ENCODE results near the gene ASIC1. TPM values are rescaled to one million over a fixed set of nuclear protein-coding genes. Genes with fewer than 3 reads are reported as not detected.

ASIC1 gene
- total and polyA plus RNA-seq, 2 of the 13 experiments (the other 11 are each of a cell fraction or from before 2014, with no cell fraction given), result 0.44 to 1.5 TPM

DNA sequence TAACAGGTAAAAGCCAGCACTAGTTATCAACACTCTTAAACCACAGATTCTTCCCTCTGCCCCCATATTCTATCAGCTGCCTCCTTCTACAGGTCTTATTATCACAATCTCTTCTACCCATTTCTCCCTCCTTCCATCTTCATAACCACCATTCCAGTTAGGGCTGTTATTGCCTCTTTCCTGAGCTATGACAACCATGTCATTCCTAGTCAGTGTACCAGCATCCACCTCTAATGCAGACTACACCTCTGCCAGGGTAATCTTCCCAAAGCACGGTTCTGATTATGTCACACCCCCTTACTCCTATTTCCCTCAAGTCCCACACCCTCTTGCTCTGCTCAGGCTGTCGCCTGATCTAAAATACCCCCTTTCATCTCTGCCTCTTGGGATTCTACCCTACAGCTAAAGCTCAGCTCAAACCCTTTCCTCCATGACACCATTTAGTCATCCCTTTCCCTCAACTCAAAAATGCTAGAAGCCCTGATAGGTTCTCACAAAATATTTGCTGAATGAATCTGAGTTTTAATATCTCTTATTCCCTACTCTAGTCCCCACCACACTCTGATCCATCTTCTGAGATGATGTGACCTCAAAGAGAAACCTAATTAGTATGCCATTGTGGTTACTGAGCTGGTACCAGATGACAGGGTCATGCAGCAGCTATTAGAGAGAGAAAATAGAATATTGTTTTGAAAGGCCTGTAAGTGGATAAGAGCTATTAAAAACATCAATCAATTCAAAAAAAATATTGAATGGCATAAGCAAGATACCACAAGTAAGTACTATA is 43.8 kb upstream of the ASIC1 start:
- H2AFZ ChIP-seq (ENCODE audit: low read length), result no peak overlapping the region
- H3K79me2 ChIP-seq (ENCODE audit: insufficient read depth, low read length), result peaks cover 20% of the 10 kb centered on the region
- H3K4me3 ChIP-seq (replicated peaks in 1 of 3; ENCODE audit: insufficient read depth in 1 of 3, low read depth in 2 of 3, low read length in 3 of 3), result no peak overlapping the region
- peaks cover 11% of the 10 kb centered on the region for H3K4me1 ChIP-seq (ENCODE audit: insufficient read depth, low read length)
- no peaks in the 10 kb centered on the region for H4K20me1 ChIP-seq (ENCODE audit: insufficient read depth, low read length)
- H3K27ac ChIP-seq (ENCODE audit: extremely low read length, insufficient read depth, low read length), result no peak overlapping the region
- peaks cover 7 to 26% of the 10 kb centered on the region in 2 experiments; a peak in 4 of 5 replicates for H3K36me3 ChIP-seq (replicated peaks in 1 of 2; ENCODE audit: control insufficient read depth in 1 of 2, insufficient read depth in 2 of 2, low read length in 2 of 2)
- no peak for FAIRE-seq
- DNase-seq (ENCODE audit: low spot score), result no peak
- H3K27me3 ChIP-seq (ENCODE audit: control insufficient read depth in 1 of 2, insufficient read depth in 2 of 2, low read length in 2 of 2), result no peaks in the 10 kb centered on the region
- ChIA-PET POLR2A (no interaction called here), CTCF (ENCODE audit: low intra/inter-chr PET ratio, low total read pairs) (no interaction called here)
- intact Hi-C loops (cut with micrococcal nuclease; ENCODE audit: unreplicated experiment) (no loop called here), in situ Hi-C loops (cut with HindIII; ENCODE audit: extremely low pct_ligation_motif_present, low pct_unique_long_range_greater_than_20kb) (no loop called here)
- 96% methylated on average over 2 of the region's 2 CpGs for WGBS (ENCODE audit: low lambda C conversion rate)
- H3K9ac ChIP-seq (ENCODE audit: insufficient read depth, low read depth, low read length), result no peak overlapping the region
- no peak for ATAC-seq
- no TSS peak for BruUV-seq (replicated peaks)
- no peak overlapping the region for H3K4me2 ChIP-seq (ENCODE audit: low read depth, low read length)
- H3K9me3 ChIP-seq (ENCODE audit: low read length), result no peaks in the 10 kb centered on the region
- no peak for TF ChIP-seq HNRNPUL1 (IDR thresholded peaks at IDR 0.05; ENCODE audit: low read depth, low read length)

DNA sequence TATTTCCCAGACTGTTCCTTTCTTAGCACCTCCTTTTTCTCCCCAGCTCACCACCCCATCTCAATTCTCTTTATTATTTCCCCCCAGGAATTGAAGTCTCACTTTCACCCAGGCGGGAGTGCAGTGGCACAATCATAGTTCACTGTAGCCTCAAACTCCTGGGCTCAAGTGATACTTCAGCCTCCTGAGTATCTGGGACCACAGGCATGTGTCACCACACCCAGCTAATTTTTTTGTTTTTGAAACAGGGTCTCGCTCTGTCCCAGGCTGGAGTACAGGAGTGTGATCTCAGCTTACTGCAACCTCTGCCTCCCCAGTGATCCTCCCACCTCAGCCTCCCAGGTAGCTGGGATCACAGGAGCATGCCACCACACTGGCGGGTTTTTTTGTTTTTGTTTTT is 43.1 kb upstream of the ASIC1 start:
- Histone ChIP-seq H3K9me3 (ENCODE audit: low read length) (no peaks in the 10 kb centered on the region), H3K4me1 (ENCODE audit: insufficient read depth, low read length) (peaks cover 18% of the 10 kb centered on the region), H3K4me3 (replicated peaks in 1 of 3; ENCODE audit: insufficient read depth in 1 of 3, low read depth in 2 of 3, low read length in 3 of 3) (no peak overlapping the region), H3K79me2 (ENCODE audit: insufficient read depth, low read length) (peaks cover 28% of the 10 kb centered on the region), H3K27me3 (ENCODE audit: control insufficient read depth in 1 of 2, insufficient read depth in 2 of 2, low read length in 2 of 2) (no peaks in the 10 kb centered on the region), H3K9ac (ENCODE audit: insufficient read depth, low read depth, low read length) (no peak overlapping the region), H2AFZ (ENCODE audit: low read length) (no peak overlapping the region), H4K20me1 (ENCODE audit: insufficient read depth, low read length) (no peaks in the 10 kb centered on the region), H3K4me2 (ENCODE audit: low read depth, low read length) (no peak overlapping the region), H3K27ac (ENCODE audit: extremely low read length, insufficient read depth, low read length) (no peak overlapping the region), H3K36me3 (replicated peaks in 1 of 2; ENCODE audit: control insufficient read depth in 1 of 2, insufficient read depth in 2 of 2, low read length in 2 of 2) (peaks cover 7 to 23% of the 10 kb centered on the region in 2 experiments; a peak in 4 of 5 replicates)
- POLR2A ChIA-PET, result no interaction called here
- TF ChIP-seq, protein P1, sequence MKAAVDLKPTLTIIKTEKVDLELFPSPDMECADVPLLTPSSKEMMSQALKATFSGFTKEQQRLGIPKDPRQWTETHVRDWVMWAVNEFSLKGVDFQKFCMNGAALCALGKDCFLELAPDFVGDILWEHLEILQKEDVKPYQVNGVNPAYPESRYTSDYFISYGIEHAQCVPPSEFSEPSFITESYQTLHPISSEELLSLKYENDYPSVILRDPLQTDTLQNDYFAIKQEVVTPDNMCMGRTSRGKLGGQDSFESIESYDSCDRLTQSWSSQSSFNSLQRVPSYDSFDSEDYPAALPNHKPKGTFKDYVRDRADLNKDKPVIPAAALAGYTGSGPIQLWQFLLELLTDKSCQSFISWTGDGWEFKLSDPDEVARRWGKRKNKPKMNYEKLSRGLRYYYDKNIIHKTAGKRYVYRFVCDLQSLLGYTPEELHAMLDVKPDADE (CRISPR knock-in tag; IDR thresholded peaks at IDR 0.05), result no peak
- TF ChIP-seq ZNF205 (CRISPR knock-in tag; IDR thresholded peaks at IDR 0.05) (no peak), HIVEP1 (CRISPR knock-in tag; IDR thresholded peaks at IDR 0.05) (no peak), CBFB (CRISPR knock-in tag; IDR thresholded peaks at IDR 0.05) (no peak), ZNF263 (CRISPR knock-in tag; IDR thresholded peaks at IDR 0.05) (no peak), KLF11 (CRISPR knock-in tag; IDR thresholded peaks at IDR 0.05) (no peak), POLR2A (IDR thresholded peaks at IDR 0.05; ENCODE audit: insufficient read depth in 1 of 2, low read depth in 2 of 2, low read length in 2 of 2) (no peak), KDM5B (CRISPR knock-in tag; IDR thresholded peaks at IDR 0.05; ENCODE audit: borderline replicate concordance) (no peak), SAP130 (CRISPR knock-in tag; IDR thresholded peaks at IDR 0.05; ENCODE audit: low read depth) (no peak)
- intact Hi-C loops (cut with micrococcal nuclease; ENCODE audit: unreplicated experiment), result no loop called here
- CTCF ChIA-PET (ENCODE audit: low intra/inter-chr PET ratio, low total read pairs), result no interaction called here
- WGBS (ENCODE audit: low lambda C conversion rate), result 98% methylated on average over 3 of the region's 3 CpGs
- ATAC-seq, result no peak
- FAIRE-seq, result no peak
- in situ Hi-C loops (cut with HindIII; ENCODE audit: extremely low pct_ligation_motif_present, low pct_unique_long_range_greater_than_20kb), result no loop called here
- BruUV-seq (replicated peaks), result no TSS peak
- DNase-seq (ENCODE audit: low spot score), result no peak

Data from HepG2 (cell line).